GM23248 (cell line): ENCODE data around the gene WWTR1. TPM values are rescaled to one million over a fixed set of nuclear protein-coding genes. Genes with fewer than 3 reads are reported as not detected.
A peak's percentile ranks its signal among the peaks of the same experiment; 100 is the strongest.

Experiments used
- DNase-seq: peaks from one replicate; pipeline ENCODE4 v3.0.0-alpha.2; 2015
- H2AFZ ChIP-seq: fragments of 200-600 bp; sonication (generic); 2 replicates; pipeline ENCODE4 v1.6.1; 2016; ENCODE audit warnings: antibody characterized with exemption
- H3F3A ChIP-seq: fragments of 200-600 bp; sonication (generic); 2 replicates; pipeline ENCODE4 v1.6.1; 2016; ENCODE audit warnings: mild to moderate bottlenecking, antibody characterized with exemption, mixed run types; ENCODE audit not compliant: insufficient read depth
- H3K27ac ChIP-seq: fragments of 200-600 bp; sonication (generic); 2 replicates; pipeline ENCODE4 v1.5.1; 2016; ENCODE audit warnings: mild to moderate bottlenecking
- H3K27me3 ChIP-seq: fragments of 200-600 bp; sonication (generic); replicated peaks from 2 replicates; pipeline ENCODE4 v1.6.1; 2016; ENCODE audit warnings: mild to moderate bottlenecking; ENCODE audit not compliant: insufficient read depth
- H3K36me3 ChIP-seq: fragments of 200-600 bp; sonication (generic); 2 replicates; pipeline ENCODE4 v1.6.1; 2016; ENCODE audit warnings: low read depth, mild to moderate bottlenecking
- H3K4me1 ChIP-seq: fragments of 200-600 bp; sonication (generic); 2 replicates; pipeline ENCODE4 v1.6.1; 2016; ENCODE audit warnings: mild to moderate bottlenecking; ENCODE audit not compliant: insufficient read depth
- H3K4me2 ChIP-seq: fragments of 200-600 bp; sonication (generic); one replicate; pipeline ENCODE4 v1.6.1; 2016; ENCODE audit warnings: mild to moderate bottlenecking; ENCODE audit not compliant: unreplicated experiment
- H3K4me3 ChIP-seq: fragments of 200-600 bp; sonication (generic); 2 replicates; pipeline ENCODE4 v1.5.1; 2016; ENCODE audit warnings: mild to moderate bottlenecking
- H3K79me2 ChIP-seq: fragments of 200-600 bp; sonication (generic); 2 replicates; pipeline ENCODE4 v1.6.1; 2016; ENCODE audit warnings: mild to moderate bottlenecking; ENCODE audit not compliant: insufficient read depth
- H3K9ac ChIP-seq: fragments of 200-600 bp; sonication (generic); 2 replicates; pipeline ENCODE4 v1.6.1; 2016; ENCODE audit warnings: mild to moderate bottlenecking
- H3K9me2 ChIP-seq: fragments of 200-600 bp; sonication (generic); 2 replicates; pipeline ENCODE4 v1.6.1; 2016; ENCODE audit warnings: mixed run types, mild to moderate bottlenecking, moderate library complexity; ENCODE audit not compliant: insufficient read depth
- H3K9me3 ChIP-seq: fragments of 200-600 bp; sonication (generic); one replicate; pipeline ENCODE4 v1.6.1; 2017; ENCODE audit warnings: low read depth
- H4K20me1 ChIP-seq: fragments of 200-600 bp; sonication (generic); 2 replicates; pipeline ENCODE4 v1.6.0; 2016; ENCODE audit not compliant: insufficient read depth
- EZH2 ChIP-seq: fragments of 200-600 bp; sonication (generic); IDR thresholded peaks from 2 replicates; pipeline ENCODE4 v1.6.1; 2018; ENCODE audit warnings: antibody characterized with exemption, mild to moderate bottlenecking; ENCODE audit not compliant: insufficient read depth, poor library complexity, severe bottlenecking
- EZH2phosphoT487 ChIP-seq: fragments of 200-600 bp; sonication (generic); IDR thresholded peaks from 2 replicates; pipeline ENCODE4 v1.6.1; 2018; ENCODE audit warnings: antibody characterized with exemption, moderate library complexity, mild to moderate bottlenecking, low read depth; ENCODE audit not compliant: insufficient read depth
- WGBS, 2 experiments: methylation state at CpG; one replicate each; pipeline ENCODE4 v1.1.6; 2015 to 2017; ENCODE audit warnings: low lambda C conversion rate in 2 of 2, low coverage in 1 of 2; ENCODE audit errors: missing lambda C conversion rate in 2 of 2; 5-methylcytosine and 5-hydroxymethylcytosine counted together
- in situ Hi-C: fragments of 300-500 bp; cut with MboI; formaldehyde crosslinking; loops from 2 replicates; pipeline ENCODE4 v1.15.0; 2020
- polyA plus RNA-seq: library from polyadenylated mRNA; unstranded; fragments of >200 nt; fragmentation: Nextera tagmentation; extraction: Ambion mirVana; gene quantifications from 2 replicates; pipeline ENCODE4 v1.2.1, GENCODE V29; 2016
- total RNA-seq: library from RNA; depleted of rRNA; stranded (reverse); fragments of >200 nt; shearing (Covaris generic); gene quantifications from 2 replicates; pipeline ENCODE4 v1.2.3, GENCODE V29; 2014

WWTR1 gene
- total and polyA plus RNA-seq, 2 experiments from 2014 or later = 53.3 to 75.7 TPM

DNA sequence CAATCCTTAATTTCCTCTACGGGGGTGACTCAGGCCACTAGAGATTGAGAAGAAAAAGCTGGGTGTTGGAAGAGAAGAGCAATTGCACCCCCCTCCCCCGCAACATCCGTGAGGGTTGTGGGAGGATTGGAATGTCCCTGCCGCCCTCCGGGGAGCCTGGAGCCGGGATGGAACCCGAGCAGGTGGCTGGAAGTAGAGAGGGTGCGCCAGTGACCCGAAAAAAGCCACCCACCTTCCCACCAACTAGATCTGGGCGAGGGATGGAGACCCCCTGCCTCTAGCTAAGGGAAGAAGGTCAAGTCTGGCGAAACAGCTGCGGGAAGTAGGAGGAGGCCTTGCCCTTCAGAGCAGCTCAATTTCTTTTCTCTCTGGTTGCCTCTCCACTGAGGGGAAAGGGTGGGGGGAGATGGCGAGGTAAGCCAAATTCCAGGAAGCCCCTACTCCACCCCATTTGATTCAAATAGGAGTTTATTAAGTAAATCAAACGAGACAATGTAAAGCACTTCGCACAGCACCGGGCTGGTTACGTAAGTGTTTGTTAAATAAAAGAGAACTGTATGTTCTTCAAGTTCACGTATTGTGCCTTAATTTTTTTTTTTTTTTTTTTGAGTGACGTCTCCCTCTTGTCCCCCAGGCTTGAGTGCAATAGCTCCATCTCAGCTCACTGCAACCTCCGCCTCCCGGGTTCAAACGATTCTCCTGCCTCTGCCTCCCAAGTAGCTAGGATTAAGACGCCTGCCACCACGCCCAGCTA, 1.1 kb upstream of the WWTR1 start:
- H2AFZ ChIP-seq = peak overlapping the region; percentile 78
- no peak for DNase-seq
- no peaks in the 10 kb centered on the region for H4K20me1 ChIP-seq
- TF ChIP-seq EZH2phosphoT487 (no peak), EZH2 (no peak)
- H3K4me1 ChIP-seq = peaks cover 24% of the 10 kb centered on the region
- H3K27ac ChIP-seq = peak overlapping the region; percentile 87
- in situ Hi-C loops = no loop called here
- WGBS, 2 experiments = 38 to 41% methylated on average over 23 to 24 of the region's 24 CpGs
- peaks cover 34% of the 10 kb centered on the region for H3K79me2 ChIP-seq
- peak overlapping the region; percentile 96 for H3K4me3 ChIP-seq
- H3K4me2 ChIP-seq = peak overlapping the region; percentile 92
- H3K9me2 ChIP-seq = no peaks in the 10 kb centered on the region
- H3K27me3 ChIP-seq = no peaks in the 10 kb centered on the region
- no peaks in the 10 kb centered on the region for H3K9me3 ChIP-seq
- H3K36me3 ChIP-seq = 0 out of 2 replicates have a peak, but pooled peaks cover 5% of the 10 kb centered on the region
- peaks cover 28% of the 10 kb centered on the region for H3F3A ChIP-seq
- H3K9ac ChIP-seq = peak overlapping the region; percentile 95

DNA sequence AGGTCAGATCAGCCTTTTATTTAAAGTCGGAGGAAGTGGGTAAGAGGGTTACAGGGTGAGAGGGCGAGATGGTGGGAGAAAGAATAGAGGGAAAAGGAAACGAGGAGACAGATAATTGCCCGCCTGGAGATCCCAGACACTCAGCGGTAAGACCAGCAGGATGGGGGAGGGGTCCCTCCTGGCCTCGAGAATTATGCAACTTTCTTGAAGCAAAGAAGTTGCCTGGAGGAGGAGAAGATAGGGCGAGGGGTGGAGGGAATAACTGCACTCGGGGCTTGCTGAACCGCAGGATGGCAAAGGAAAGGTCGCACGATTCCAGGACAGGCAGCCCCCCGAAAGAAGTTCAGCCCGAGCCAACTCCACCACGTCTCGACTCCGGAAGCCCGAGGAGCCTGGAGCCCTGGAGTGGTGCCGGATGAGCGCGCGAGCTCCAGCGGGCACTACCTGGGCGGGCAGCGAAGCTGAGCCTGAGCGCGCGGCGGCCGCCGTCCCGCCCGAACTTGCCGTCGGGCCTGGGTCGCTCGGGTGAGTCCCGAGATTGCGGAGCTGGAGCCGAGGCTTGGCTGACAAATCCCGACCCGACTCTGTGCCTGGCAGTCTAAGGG, 402 bp downstream of the WWTR1 start:
- in situ Hi-C loops = no loop called here
- H3K79me2 ChIP-seq = peaks cover 48% of the 10 kb centered on the region
- H3K9me3 ChIP-seq = no peaks in the 10 kb centered on the region
- H3F3A ChIP-seq = peaks cover 37% of the 10 kb centered on the region
- WGBS, 2 experiments = 1 to 2% methylated on average over 38 to 40 of the region's 41 CpGs
- peak overlapping the region; percentile 92 for H3K4me2 ChIP-seq
- peak; percentile 86 for DNase-seq
- no peaks in the 10 kb centered on the region for H3K9me2 ChIP-seq
- peaks cover 38% of the 10 kb centered on the region for H3K4me1 ChIP-seq
- H3K27me3 ChIP-seq = no peaks in the 10 kb centered on the region
- H4K20me1 ChIP-seq = peaks cover 3% of the 10 kb centered on the region; the same call in 1 of the 2 replicates
- H3K27ac ChIP-seq = peak overlapping the region; percentile 87
- H3K36me3 ChIP-seq = 0 out of 2 replicates have a peak, but pooled peaks cover 10% of the 10 kb centered on the region
- TF ChIP-seq EZH2 = no peak
- no peak for TF ChIP-seq EZH2phosphoT487
- H3K4me3 ChIP-seq = peak overlapping the region; percentile 96
- H2AFZ ChIP-seq = peak overlapping the region; percentile 78
- peak overlapping the region; percentile 95 for H3K9ac ChIP-seq

DNA sequence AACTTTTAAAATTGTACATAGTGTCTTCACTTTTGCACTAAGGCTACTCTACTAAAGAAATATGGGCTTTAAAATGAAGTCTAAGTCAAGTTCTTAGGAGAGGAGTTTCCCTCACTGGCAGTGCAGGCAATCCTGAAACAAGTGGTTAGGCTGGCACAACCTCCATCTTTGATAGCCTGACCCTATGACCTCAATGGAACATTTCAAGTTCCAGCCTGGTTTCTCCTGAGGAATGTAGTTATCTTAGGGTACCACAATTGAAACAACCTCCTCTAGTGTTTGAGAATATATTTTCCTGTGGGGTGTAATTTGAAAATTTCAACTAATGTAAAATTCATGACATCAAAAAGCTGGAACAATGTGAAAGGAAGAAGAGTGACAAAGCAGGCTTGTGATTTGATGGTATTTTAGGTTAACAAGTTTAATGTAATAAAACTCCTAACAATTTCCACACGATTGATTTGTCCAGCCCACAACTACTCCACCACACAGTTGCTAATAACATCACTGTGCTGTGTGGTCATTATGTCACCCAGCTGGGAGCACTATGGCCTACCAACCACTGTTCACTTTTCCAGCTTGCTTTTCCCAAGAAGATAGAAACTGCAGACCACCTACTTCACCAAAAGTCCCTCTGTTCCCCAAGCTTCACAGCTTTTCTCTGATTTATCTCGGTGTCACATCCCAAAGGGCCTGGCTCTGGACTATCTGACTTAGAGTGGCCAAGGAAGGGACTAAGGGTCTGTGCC, 1.8 kb downstream of the WWTR1 start:
- H4K20me1 ChIP-seq = peaks cover 3% of the 10 kb centered on the region; the same call in 1 of the 2 replicates
- 0 to 2% methylated on average over 2 of the region's 2 CpGs for WGBS, 2 experiments
- peaks cover 62% of the 10 kb centered on the region for H3K79me2 ChIP-seq
- in situ Hi-C loops = no loop called here
- peak overlapping the region; percentile 95 for H3K9ac ChIP-seq
- H3F3A ChIP-seq = peaks cover 31% of the 10 kb centered on the region
- H3K4me3 ChIP-seq = peak overlapping the region; percentile 96
- no peaks in the 10 kb centered on the region for H3K27me3 ChIP-seq
- peak overlapping the region; percentile 92 for H3K4me2 ChIP-seq
- no peaks in the 10 kb centered on the region for H3K9me2 ChIP-seq
- H3K4me1 ChIP-seq = peaks cover 38% of the 10 kb centered on the region
- TF ChIP-seq EZH2phosphoT487 = no peak
- no peak for TF ChIP-seq EZH2
- DNase-seq = peak; percentile 62
- H3K27ac ChIP-seq = peak overlapping the region; percentile 87
- no peaks in the 10 kb centered on the region for H3K9me3 ChIP-seq
- no peak overlapping the region for H2AFZ ChIP-seq
- H3K36me3 ChIP-seq = peaks cover 14% of the 10 kb centered on the region

DNA sequence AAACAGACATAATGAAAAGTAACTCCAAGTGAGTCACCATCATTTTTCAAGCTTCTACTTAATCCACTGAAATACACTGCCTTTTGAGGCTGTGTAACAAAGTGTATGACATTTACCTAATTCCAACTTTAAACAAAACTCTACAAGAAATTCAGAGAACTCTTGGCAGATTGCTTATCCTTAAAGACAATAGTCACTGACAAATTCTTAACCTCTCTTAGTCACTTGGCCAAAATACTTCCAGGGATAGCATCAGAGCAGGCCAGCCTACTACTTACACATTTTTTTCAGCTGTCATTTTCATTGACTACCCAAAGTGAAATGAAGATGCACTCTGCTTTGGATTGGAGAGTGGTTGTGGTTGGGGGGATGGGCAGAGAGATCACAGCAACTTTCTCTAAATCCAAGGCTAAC, 3.6 kb downstream of the WWTR1 start:
- Histone ChIP-seq H3K27me3 (no peaks in the 10 kb centered on the region), H2AFZ (no peak overlapping the region), H3K4me1 (peaks cover 38% of the 10 kb centered on the region), H3K36me3 (peaks cover 21% of the 10 kb centered on the region), H3K9ac (0 out of 2 replicates have a peak overlapping the region, but pooled peaks have one; percentile 95), H3K4me2 (peak overlapping the region; percentile 92), H3F3A (peaks cover 31% of the 10 kb centered on the region), H3K4me3 (peak overlapping the region; percentile 96), H3K9me2 (no peaks in the 10 kb centered on the region), H3K27ac (peak overlapping the region; percentile 87), H4K20me1 (peaks cover 3% of the 10 kb centered on the region; the same call in 1 of the 2 replicates), H3K79me2 (peaks cover 80% of the 10 kb centered on the region), H3K9me3 (no peaks in the 10 kb centered on the region)
- in situ Hi-C loops = no loop called here
- peak; percentile 84 for DNase-seq
- TF ChIP-seq EZH2 (no peak), EZH2phosphoT487 (no peak)
